H1 (cell line): ENCODE results near the gene LDLRAD3. TPM values are rescaled to one million over a fixed set of nuclear protein-coding genes. Genes with fewer than 3 reads are reported as not detected.

Source experiments
- CTCF ChIA-PET: fragments of 300-600 bp; sonication (Branson Sonifier 250); formaldehyde crosslinking; loops from one replicate; lab custom pipeline; 2021; ENCODE audit not compliant: partially characterized antibody; lab: Charles Lee
- POLR2A ChIA-PET: fragments of 300-600 bp; sonication (Branson Sonifier 250); formaldehyde crosslinking; loops from one replicate; lab custom pipeline; 2021; ENCODE audit warnings: inconsistent platforms; ENCODE audit not compliant: partially characterized antibody; lab: Charles Lee
- DNase-seq, 2 experiments: peaks; one replicate each; pipeline versions ENCODE4 v3.0.0 to v3.0.0-alpha.2; 2010 to 2022; ENCODE audit warnings: low spot score in 2 of 2, low read depth in 1 of 2, mixed read lengths in 1 of 2
- FAIRE-seq: peaks from 2 replicates; lab custom pipeline; 2011; peaks lifted over from hg19 to GRCh38; lab: Jason Lieb, UNC
- H2AFZ ChIP-seq: 2 replicates; pipeline ENCODE4 v1.8.1; 2012; ENCODE audit warnings: low read length, inconsistent platforms
- H2AK5ac ChIP-seq: 2 replicates; pipeline ENCODE4 v1.6.1; 2013; ENCODE audit warnings: low read depth, low read length
- H2BK120ac ChIP-seq: replicated peaks from 2 replicates; pipeline ENCODE3; 2013; ENCODE audit warnings: low read depth, low read length, inconsistent platforms
- H2BK12ac ChIP-seq: 2 replicates; pipeline ENCODE4 v1.6.1; 2013; ENCODE audit warnings: low read depth, low read length
- H2BK15ac ChIP-seq: 2 replicates; pipeline ENCODE4 v1.6.1; 2013; ENCODE audit warnings: low read length
- H2BK20ac ChIP-seq: 2 replicates; pipeline ENCODE4 v1.6.1; 2013; ENCODE audit warnings: low read length
- H2BK5ac ChIP-seq: 2 replicates; pipeline ENCODE4 v1.6.1; 2013; ENCODE audit warnings: low read depth, low read length
- H3K14ac ChIP-seq: 2 replicates; pipeline ENCODE4 v1.6.1; 2013; ENCODE audit warnings: inconsistent platforms; ENCODE audit not compliant: insufficient read length
- H3K18ac ChIP-seq: 2 replicates; pipeline ENCODE4 v1.6.1; 2013; ENCODE audit warnings: low read length; ENCODE audit errors: extremely low read depth
- H3K23ac ChIP-seq: 2 replicates; pipeline ENCODE4 v1.6.1; 2013; ENCODE audit warnings: inconsistent platforms; ENCODE audit not compliant: insufficient read length
- H3K23me2 ChIP-seq: 2 replicates; pipeline ENCODE4 v1.6.1; 2013; ENCODE audit warnings: low read depth, low read length
- H3K27ac ChIP-seq: 2 replicates; pipeline ENCODE4 v1.6.1; 2011; ENCODE audit warnings: low read depth, low read length, inconsistent platforms
- H3K27me3 ChIP-seq, 4 experiments: replicated peaks in 1 of 4; 1 replicate in 1 of 4; 2 replicates in 3 of 4; pipeline versions ENCODE4 v1.6.1 to v1.8.1; 2011 to 2013; ENCODE audit warnings: low read length in 3 of 4, mild to moderate bottlenecking in 3 of 4, inconsistent platforms in 2 of 4, mixed read lengths in 2 of 4, moderate library complexity in 1 of 4; ENCODE audit not compliant: control insufficient read depth in 3 of 4, insufficient read depth in 3 of 4; ENCODE audit errors: extremely low read depth in 1 of 4
- H3K36me3 ChIP-seq, 4 experiments: 2 replicates each; pipeline versions ENCODE4 v1.6.1 to v1.8.1; 2011 to 2013; ENCODE audit warnings: mild to moderate bottlenecking in 4 of 4, low read length in 3 of 4, moderate library complexity in 2 of 4, control low read depth in 1 of 4, inconsistent platforms in 1 of 4; ENCODE audit not compliant: insufficient read depth in 4 of 4, control insufficient read depth in 2 of 4
- H3K4ac ChIP-seq: replicated peaks from 2 replicates; pipeline ENCODE3; 2013; ENCODE audit warnings: low read length, low read depth, mixed read lengths, inconsistent platforms; ENCODE audit not compliant: insufficient read length
- H3K4me1 ChIP-seq, 4 experiments: replicated peaks in 1 of 4; 1 replicate in 1 of 4; 2 replicates in 3 of 4; pipeline versions ENCODE4 v1.6.1 to v1.8.1; 2011 to 2013; ENCODE audit warnings: low read length in 3 of 4, inconsistent platforms in 2 of 4, mixed read lengths in 1 of 4; ENCODE audit not compliant: insufficient read depth in 4 of 4, control insufficient read depth in 3 of 4
- H3K4me2 ChIP-seq, 2 experiments: 2 replicates each; pipeline versions ENCODE4 v1.6.1 to v1.8.1; 2011 to 2013; ENCODE audit warnings: low read depth in 2 of 2, low read length in 2 of 2, control low read depth in 1 of 2, inconsistent platforms in 1 of 2, mild to moderate bottlenecking in 1 of 2; ENCODE audit not compliant: insufficient read depth in 1 of 2
- H3K4me3 ChIP-seq, 4 experiments: fragments of 200-600, 300-600 bp in 1 of 4; sonication (generic), shearing (Covaris generic), sonication (Bioruptor Twin) in 1 of 4; 2 replicates each; pipeline versions ENCODE4 v1.5.1 to v1.8.1; 2011 to 2016; ENCODE audit warnings: low read length in 4 of 4, low read depth in 3 of 4, control low read depth in 2 of 4, inconsistent platforms in 2 of 4, mild to moderate bottlenecking in 2 of 4, mixed read lengths in 1 of 4, moderate library complexity in 1 of 4; ENCODE audit not compliant: insufficient read depth in 2 of 4; ENCODE audit errors: extremely low read depth in 1 of 4
- H3K56ac ChIP-seq: replicated peaks from 2 replicates; pipeline ENCODE3; 2013; ENCODE audit warnings: low read depth, mild to moderate bottlenecking, mixed read lengths, low read length, inconsistent platforms; ENCODE audit not compliant: insufficient read length
- H3K79me1 ChIP-seq: 2 replicates; pipeline ENCODE4 v1.6.1; 2013; ENCODE audit warnings: low read depth, low read length, control low read depth
- H3K79me2 ChIP-seq, 2 experiments: 2 replicates each; pipeline versions ENCODE4 v1.6.1 to v1.8.1; 2012 to 2013; ENCODE audit warnings: low read length in 2 of 2, mild to moderate bottlenecking in 2 of 2, inconsistent platforms in 1 of 2; ENCODE audit not compliant: insufficient read depth in 2 of 2, control insufficient read depth in 1 of 2
- H3K9ac ChIP-seq, 4 experiments: replicated peaks in 1 of 4; 1 replicate in 1 of 4; 2 replicates in 3 of 4; pipeline versions ENCODE4 v1.6.1 to v1.8.1; 2011 to 2013; ENCODE audit warnings: low read depth in 3 of 4, low read length in 3 of 4, control low read depth in 2 of 4, mild to moderate bottlenecking in 2 of 4, moderate library complexity in 2 of 4, inconsistent platforms in 1 of 4; ENCODE audit errors: extremely low read depth in 1 of 4
- H3K9me3 ChIP-seq, 2 experiments: 2 replicates each; pipeline versions ENCODE4 v1.6.1 to v1.8.1; 2012 to 2013; ENCODE audit warnings: mild to moderate bottlenecking in 2 of 2, moderate library complexity in 2 of 2, control low read depth in 1 of 2, inconsistent platforms in 1 of 2, low read depth in 1 of 2, low read length in 1 of 2, mixed read lengths in 1 of 2; ENCODE audit not compliant: insufficient read depth in 2 of 2
- H4K20me1 ChIP-seq, 2 experiments: replicated peaks in 1 of 2; 2 replicates each; pipeline versions ENCODE3 to v1.8.1; 2011 to 2013; ENCODE audit warnings: inconsistent platforms in 2 of 2, low read length in 2 of 2, mild to moderate bottlenecking in 1 of 2; ENCODE audit not compliant: insufficient read depth in 2 of 2, control insufficient read depth in 1 of 2
- H4K5ac ChIP-seq: 2 replicates; pipeline ENCODE4 v1.6.1; 2013; ENCODE audit warnings: low read length, low read depth, mixed read lengths, inconsistent platforms; ENCODE audit not compliant: insufficient read length
- H4K8ac ChIP-seq: 2 replicates; pipeline ENCODE4 v1.8.0; 2013; ENCODE audit warnings: mild to moderate bottlenecking, moderate library complexity, low read length, inconsistent platforms; ENCODE audit not compliant: insufficient read depth; ENCODE audit errors: extremely low read depth
- H4K91ac ChIP-seq: replicated peaks from 2 replicates; pipeline ENCODE3; 2013; ENCODE audit warnings: low read length, mixed read lengths, inconsistent platforms; ENCODE audit not compliant: insufficient read length
- BACH1 ChIP-seq: IDR thresholded peaks from 2 replicates; pipeline ENCODE4 v1.6.1; 2012; ENCODE audit warnings: low read length, improper control_type of control experiment
- CHD2 ChIP-seq: IDR thresholded peaks from 2 replicates; pipeline ENCODE4 v1.6.1; 2012; ENCODE audit warnings: low read length, improper control_type of control experiment
- CTBP2 ChIP-seq: IDR thresholded peaks from 2 replicates; pipeline ENCODE4 v1.7.0; 2011; ENCODE audit warnings: borderline replicate concordance, mild to moderate bottlenecking, moderate library complexity, mixed read lengths, low read length; ENCODE audit not compliant: insufficient read depth, insufficient read length
- EZH2 ChIP-seq: fragments of 200-600 bp; sonication (generic); IDR thresholded peaks from 2 replicates; pipeline ENCODE4 v1.7.1; 2012; ENCODE audit warnings: low read depth, mild to moderate bottlenecking, moderate library complexity, low read length, inconsistent platforms; ENCODE audit not compliant: severe bottlenecking
- RXRA ChIP-seq: IDR thresholded peaks from 2 replicates; pipeline ENCODE4 v1.6.1; 2011; ENCODE audit warnings: low read depth, mild to moderate bottlenecking, low read length, moderate library complexity; ENCODE audit not compliant: insufficient read depth
- SRF ChIP-seq: IDR thresholded peaks from 2 replicates; pipeline ENCODE4 v1.6.1; 2011; ENCODE audit warnings: mild to moderate bottlenecking, low read depth, low read length, moderate library complexity
- WGBS, 2 experiments: shearing (Covaris generic) in 1 of 2; methylation state at CpG; one replicate each; pipeline versions ENCODE4 v1.1.6 to v1.1.7; 2013 to 2015; ENCODE audit warnings: low lambda C conversion rate in 2 of 2, mixed read lengths in 2 of 2, inconsistent platforms in 1 of 2, low coverage in 1 of 2, missing lambda C conversion rate in 1 of 2; ENCODE audit not compliant: insufficient replicate concordance in 2 of 2, insufficient coverage in 1 of 2, insufficient read length in 1 of 2; ENCODE audit errors: extremely low coverage in 1 of 2, missing lambda C conversion rate in 1 of 2; 5-methylcytosine and 5-hydroxymethylcytosine counted together
- polyA plus RNA-seq, 7 experiments: library from polyadenylated mRNA; depleted of rRNA in 3 of 7; stranded (reverse) in 5 of 7; unstranded in 2 of 7; fragments of >200 nt in 5 of 7; fragments of 200-250 nt in 2 of 7; gene quantifications; 1 replicate in 5 of 7; 2 replicates in 1 of 7; 4 replicates in 1 of 7; pipeline versions ENCODE4 v1.2.1 to v1.2.3, GENCODE V29; 2011 to 2013; ENCODE audit warnings: missing spikeins in 2 of 7, mixed read lengths in 2 of 7
- total RNA-seq: library from RNA; stranded (reverse); fragmentation: NEBNext Ultra II Directional; extraction: Animal tissue kit (Norgen Biotek cat#: 25700); gene quantifications from 2 replicates; pipeline ENCODE4 v1.2.1, GENCODE V29; 2021
- TF ChIP-seq, protein P1 (sequence below): IDR thresholded peaks from 2 replicates; pipeline ENCODE4 v1.6.1; 2011; ENCODE audit warnings: low read depth, mild to moderate bottlenecking, low read length; ENCODE audit not compliant: insufficient read depth
- TF ChIP-seq, protein P2 (sequence below): IDR thresholded peaks from 2 replicates; pipeline ENCODE4 v1.6.1; 2012; ENCODE audit warnings: inconsistent platforms
- TF ChIP-seq, protein P3 (sequence below), 3 experiments: IDR thresholded peaks; 1 replicate in 2 of 3; 2 replicates in 1 of 3; pipeline versions ENCODE4 v1.5.1 to v1.6.1; 2011; ENCODE audit warnings: low read length in 3 of 3, mild to moderate bottlenecking in 3 of 3, inconsistent platforms in 2 of 3, low read depth in 1 of 3, moderate library complexity in 1 of 3; ENCODE audit not compliant: insufficient read depth in 1 of 3; ENCODE audit errors: control extremely low read depth in 1 of 3

LDLRAD3 gene
- total and polyA plus RNA-seq, 2 of the 8 experiments (the other 6 are each of a cell fraction or from before 2014, with no cell fraction given) = 18.6 to 22.8 TPM

DNA sequence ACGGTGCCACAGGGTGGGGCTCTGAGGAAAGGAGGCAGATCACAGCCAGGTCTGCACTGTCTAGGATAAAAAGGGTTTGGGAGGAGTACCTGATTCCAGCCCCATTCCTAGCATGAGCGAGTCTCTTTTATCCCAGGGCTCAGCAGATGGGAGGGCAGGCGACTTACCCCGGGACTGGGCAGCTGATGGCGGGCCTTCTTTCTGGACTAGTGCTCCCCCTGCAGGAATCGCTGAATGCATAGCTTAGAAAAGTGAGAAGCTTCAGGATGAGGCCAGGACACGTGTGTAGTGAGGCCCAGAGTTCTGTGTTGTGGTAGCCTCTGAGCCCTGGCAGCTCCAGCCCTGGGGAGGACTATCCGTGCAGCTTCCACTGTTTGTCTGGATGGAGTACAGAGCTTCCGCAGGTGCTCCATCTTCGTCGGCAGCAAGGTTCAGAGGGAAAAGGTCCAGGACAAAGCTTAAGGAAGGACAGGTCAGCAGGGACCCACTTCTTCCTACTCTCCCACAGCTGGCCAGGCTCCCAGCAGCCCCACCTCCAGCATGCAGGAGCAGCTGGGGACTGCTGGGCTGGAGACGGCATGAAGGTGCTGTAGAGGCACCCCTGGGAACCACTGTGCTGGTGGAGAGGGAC, 315.0 kb downstream of the LDLRAD3 start:
- no peak overlapping the region for H3K18ac ChIP-seq
- TF ChIP-seq EZH2 = no peak
- TF ChIP-seq, protein P1, sequence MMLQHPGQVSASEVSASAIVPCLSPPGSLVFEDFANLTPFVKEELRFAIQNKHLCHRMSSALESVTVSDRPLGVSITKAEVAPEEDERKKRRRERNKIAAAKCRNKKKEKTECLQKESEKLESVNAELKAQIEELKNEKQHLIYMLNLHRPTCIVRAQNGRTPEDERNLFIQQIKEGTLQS = no peak
- TF ChIP-seq CTBP2 = no peak
- no peak for TF ChIP-seq CHD2
- TF ChIP-seq, protein P2, sequence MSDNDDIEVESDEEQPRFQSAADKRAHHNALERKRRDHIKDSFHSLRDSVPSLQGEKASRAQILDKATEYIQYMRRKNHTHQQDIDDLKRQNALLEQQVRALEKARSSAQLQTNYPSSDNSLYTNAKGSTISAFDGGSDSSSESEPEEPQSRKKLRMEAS = peak; percentile 64
- TF ChIP-seq RXRA = no peak
- TF ChIP-seq, protein P3, sequence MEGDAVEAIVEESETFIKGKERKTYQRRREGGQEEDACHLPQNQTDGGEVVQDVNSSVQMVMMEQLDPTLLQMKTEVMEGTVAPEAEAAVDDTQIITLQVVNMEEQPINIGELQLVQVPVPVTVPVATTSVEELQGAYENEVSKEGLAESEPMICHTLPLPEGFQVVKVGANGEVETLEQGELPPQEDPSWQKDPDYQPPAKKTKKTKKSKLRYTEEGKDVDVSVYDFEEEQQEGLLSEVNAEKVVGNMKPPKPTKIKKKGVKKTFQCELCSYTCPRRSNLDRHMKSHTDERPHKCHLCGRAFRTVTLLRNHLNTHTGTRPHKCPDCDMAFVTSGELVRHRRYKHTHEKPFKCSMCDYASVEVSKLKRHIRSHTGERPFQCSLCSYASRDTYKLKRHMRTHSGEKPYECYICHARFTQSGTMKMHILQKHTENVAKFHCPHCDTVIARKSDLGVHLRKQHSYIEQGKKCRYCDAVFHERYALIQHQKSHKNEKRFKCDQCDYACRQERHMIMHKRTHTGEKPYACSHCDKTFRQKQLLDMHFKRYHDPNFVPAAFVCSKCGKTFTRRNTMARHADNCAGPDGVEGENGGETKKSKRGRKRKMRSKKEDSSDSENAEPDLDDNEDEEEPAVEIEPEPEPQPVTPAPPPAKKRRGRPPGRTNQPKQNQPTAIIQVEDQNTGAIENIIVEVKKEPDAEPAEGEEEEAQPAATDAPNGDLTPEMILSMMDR (IDR thresholded peaks at IDR 0.05; ENCODE audit: control extremely low read depth in 1 of 3, insufficient read depth in 1 of 3, low read depth in 1 of 3, low read length in 3 of 3) = peak; percentile 59 to 87 (median 80)
- no peak for TF ChIP-seq BACH1
- TF ChIP-seq SRF = no peak

More for the DNA sequence above, 315.0 kb downstream of the LDLRAD3 start:
- Histone ChIP-seq H4K5ac (no peak overlapping the region), H3K4me3 (no peak overlapping the region), H3K14ac (no peak overlapping the region), H2AFZ (no peak overlapping the region), H2BK15ac (peak overlapping the region; percentile 31; the same call in 1 of the 2 replicates), H2BK5ac (no peak overlapping the region), H3K23me2 (no peaks in the 10 kb centered on the region), H3K36me3 (no peaks in the 10 kb centered on the region), H3K9ac (no peak overlapping the region), H3K56ac (no peak overlapping the region), H3K4me2 (no peak overlapping the region), H3K4ac (no peak overlapping the region), H3K27me3 (no peaks in the 10 kb centered on the region; a peak in 2 of 7 replicates), H4K20me1 (no peaks in the 10 kb centered on the region), H4K8ac (no peak overlapping the region), H3K23ac (no peak overlapping the region), H4K91ac (no peak overlapping the region), H2AK5ac (no peak overlapping the region), H3K27ac (no peak overlapping the region), H3K4me1 (peaks cover 0 to 1% (median 0%) of the 10 kb centered on the region in 4 experiments; a peak in 1 of 7 replicates), H3K79me2 (no peaks in the 10 kb centered on the region), H3K79me1 (no peaks in the 10 kb centered on the region), H2BK120ac (no peak overlapping the region), H3K9me3 (peaks cover 2 to 4% of the 10 kb centered on the region in 2 experiments; a peak in 1 of 4 replicates), H2BK12ac (no peak overlapping the region), H2BK20ac (no peak overlapping the region)
- peak; percentile 36 to 73 for DNase-seq
- 46% methylated on average over 12 of the region's 12 CpGs; no CpG with 5 or more reads in 1 of the 2 experiments for WGBS, 2 experiments
- ChIA-PET POLR2A (interaction anchor here (0.9 kb wide), 1 partner anchor 189 kb away, joined by 5 read pairs; no protein-coding TSS in a partner anchor), CTCF (interaction anchor here (0.6 to 6.0 kb wide), 50 partner anchors 8 to 913 kb away, joined by 3 to 42 read pairs (median 5); partner anchors contain the start of gene FJX1)
- FAIRE-seq = peak; percentile 45
